Activated T-helper 1 cell treated with anti-CD3 and anti-CD28 coated beads, Interleukin-2, amount 50 U/mL, for 16 hours (primary cell): ENCODE results near the gene CBFA2T3.

ENCODE experiments used
- DNase-seq, 2 donors: peaks; one replicate each; pipeline ENCODE4 v3.0.0-alpha.2; 2020; ENCODE audit warnings: low read depth in 1 of 2, low spot score in 1 of 2

Gene CBFA2T3

DNA sequence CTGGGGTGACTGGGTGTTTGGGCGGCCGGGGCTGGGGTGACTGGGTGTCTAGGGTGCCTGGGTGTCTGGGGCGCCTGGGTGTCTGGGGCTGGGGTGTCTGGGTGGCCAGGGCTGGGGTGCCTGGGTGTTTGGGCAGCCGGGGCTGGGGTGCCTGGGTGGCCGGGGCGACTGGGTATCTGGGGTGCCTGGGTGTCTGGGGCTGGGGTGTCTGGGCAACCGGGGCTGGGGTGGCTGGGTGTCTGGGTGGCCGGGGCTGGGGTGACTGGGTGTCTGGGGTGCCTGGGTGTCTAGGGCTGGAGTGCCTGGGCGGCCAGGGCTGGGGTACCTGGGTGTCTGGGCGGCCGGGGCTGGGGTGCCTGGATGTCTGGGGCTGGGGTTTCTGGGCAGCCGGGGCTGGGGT, 151.9 kb downstream of the CBFA2T3 start:
- no peak for DNase-seq
